HG03439 (cell line): ENCODE measurements around the gene HS6ST2.

ENCODE experiments used
- ATAC-seq: cut with Tn5 transposase; IDR thresholded peaks from one replicate; pipeline ENCODE4 v1.9.1; 2021; ENCODE audit warnings: mild to moderate bottlenecking, moderate library complexity; ENCODE audit not compliant: unreplicated experiment

HS6ST2 gene

DNA sequence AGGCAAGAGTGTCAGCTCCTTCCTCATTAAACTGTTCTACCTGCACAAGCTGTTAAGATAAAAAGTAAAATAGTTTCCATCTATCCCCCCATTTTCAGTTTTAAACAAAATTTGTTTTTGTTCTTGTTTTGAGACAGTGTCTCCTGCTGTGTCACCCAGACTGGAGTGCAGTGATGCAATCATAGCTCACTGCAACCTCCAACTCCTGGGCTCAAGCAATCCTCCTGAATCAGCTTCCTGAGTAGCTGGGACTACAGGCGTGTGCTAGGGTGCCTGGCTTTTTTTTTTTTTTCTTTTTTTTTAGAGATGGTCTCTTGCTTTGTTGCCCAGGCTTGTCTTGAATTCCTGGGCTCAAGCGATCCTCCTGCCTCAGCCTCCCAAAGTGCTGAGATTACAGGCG is 105.4 kb downstream of the HS6ST2 start:
- ATAC-seq: no peak

GRCh38 chrX:132848296-132848970 is 110.0 kb downstream of the HS6ST2 start:
- ATAC-seq: no peak

DNA sequence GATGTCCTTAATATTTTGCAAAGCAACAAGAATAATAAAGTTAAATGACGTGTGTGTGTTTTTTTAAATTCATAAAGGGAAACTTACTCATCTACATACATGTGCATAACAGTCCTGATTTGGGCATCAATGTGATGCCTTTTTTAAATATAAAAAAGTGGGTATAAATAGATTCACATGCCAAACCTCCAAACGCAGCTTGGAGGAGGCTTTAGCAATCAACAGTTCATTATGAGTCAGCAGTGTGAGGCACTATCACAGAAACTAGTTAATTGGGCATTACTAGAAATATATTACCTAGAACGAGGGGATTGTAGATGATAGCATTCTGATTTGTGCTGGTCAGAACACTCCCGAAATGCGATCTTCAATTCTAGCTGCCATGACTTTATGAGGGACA is 115.1 kb downstream of the HS6ST2 start:
- ATAC-seq: no peak

GRCh38 chrX:132842460-132843238 is 115.8 kb downstream of the HS6ST2 start:
- no peak for ATAC-seq

DNA sequence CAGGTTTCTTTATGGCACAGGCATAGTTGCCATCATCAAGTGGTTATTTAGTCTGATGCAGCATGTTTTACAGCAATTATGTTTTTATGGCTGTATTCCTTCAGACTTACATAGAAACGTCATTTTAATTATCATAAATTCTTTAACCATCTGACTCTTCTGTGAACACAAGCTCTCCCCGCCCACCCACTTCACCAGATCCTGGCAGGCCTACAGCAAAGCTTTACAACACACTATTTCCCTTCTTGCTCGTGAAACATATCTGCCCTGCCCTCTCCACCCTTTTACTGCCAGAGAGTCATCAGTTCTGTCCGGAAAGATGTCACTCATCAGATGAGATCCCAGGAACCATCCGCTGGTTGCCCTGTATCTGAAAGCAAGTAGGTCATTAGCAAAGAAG is 120.5 kb downstream of the HS6ST2 start:
- ATAC-seq: no peak

DNA sequence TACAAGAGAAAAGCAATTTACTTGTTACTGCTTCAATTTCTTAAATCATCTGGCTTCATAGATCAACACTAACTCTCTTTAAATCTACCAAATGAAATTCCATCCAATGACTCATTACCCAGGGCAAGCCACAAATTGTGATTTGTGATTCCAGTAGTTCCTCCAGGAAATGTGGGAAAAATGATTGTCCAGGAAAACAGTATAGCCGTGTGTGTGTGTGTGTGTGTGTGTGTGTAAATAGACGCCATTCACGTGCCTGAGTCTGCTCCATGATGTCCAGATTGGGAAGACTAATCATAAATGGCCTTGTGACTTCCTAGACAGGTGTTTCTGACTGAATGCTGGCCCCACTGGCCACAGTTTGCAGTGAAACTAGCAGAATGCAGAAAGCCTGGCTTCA is 121.3 kb downstream of the HS6ST2 start:
- ATAC-seq: no peak

GRCh38 chrX:132836471-132836870 is 122.0 kb downstream of the HS6ST2 start:
- ATAC-seq: no peak

DNA sequence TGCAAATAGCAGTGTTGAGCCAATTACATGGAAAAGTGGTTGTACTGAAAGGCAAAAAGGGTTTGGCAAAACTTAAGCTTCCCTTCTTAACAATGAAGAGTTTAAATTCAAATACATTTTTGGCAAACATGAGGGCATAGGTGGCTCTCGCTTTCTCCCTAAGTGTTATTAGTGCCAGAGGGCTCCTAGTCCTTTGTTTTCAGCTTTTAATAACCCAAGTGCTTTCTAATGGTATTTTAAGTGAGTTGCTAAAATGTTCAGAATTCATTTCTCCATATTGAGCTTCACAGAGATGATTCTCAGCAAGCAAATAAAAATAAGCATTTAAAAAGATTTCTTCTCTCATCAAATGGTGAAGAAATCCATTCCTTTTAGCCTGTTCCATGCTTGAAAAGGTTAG is 123.7 kb downstream of the HS6ST2 start:
- ATAC-seq: no peak

DNA sequence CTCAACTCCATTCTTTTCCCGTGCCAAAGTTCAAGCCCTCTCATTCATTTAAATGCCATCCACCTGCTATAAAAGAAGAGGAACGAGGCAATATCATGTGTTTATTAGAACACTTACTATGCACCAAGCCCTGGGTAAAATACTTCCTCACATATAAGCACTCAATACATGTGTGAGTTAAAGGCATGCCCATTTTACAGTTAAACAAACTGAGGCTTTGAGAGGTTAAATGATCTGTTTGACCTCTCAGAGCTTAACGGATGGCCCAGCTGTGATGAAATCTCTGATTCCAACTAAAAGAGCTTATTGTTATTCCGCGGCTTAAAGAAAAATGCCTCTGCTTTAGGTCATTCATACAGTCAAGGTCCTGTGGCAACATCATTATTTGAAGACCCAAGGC is 124.3 kb downstream of the HS6ST2 start:
- no peak for ATAC-seq

GRCh38 chrX:132833373-132833772 is 125.1 kb downstream of the HS6ST2 start:
- no peak for ATAC-seq

DNA sequence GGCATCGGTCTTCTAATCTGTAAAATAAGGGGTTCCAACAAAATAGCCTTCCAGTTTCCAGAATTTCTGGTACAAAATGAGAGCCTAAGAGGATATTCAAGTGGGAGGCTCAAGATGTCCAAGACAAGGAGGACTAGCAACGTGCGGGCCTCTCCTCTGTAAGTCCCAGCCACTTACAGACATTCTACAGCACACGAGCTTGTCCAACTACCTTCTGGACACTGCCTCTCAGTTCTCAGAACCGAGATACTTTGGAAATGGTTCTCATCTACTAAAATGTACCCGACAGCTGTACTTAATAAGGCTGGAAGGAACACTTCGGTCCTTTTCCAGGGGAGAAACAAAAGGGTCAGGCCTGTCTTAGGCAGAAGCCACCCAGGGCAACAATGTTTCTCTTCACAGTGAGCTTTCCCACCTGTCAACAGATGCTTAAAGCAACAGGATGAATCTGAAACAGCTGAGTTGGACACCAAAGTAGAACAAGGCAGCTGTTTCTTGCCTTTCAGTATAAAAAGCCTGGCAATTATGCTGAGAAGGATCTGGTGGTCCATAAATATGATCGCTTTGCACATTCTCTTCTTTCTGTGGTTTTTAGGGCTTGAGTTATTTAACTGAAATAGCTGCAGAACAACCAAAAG is 127.0 kb downstream of the HS6ST2 start:
- no peak for ATAC-seq

GRCh38 chrX:132822634-132823012 is 135.8 kb downstream of the HS6ST2 start:
- ATAC-seq: no peak

- ATAC-seq: no peak
Measured at GRCh38 chrX:132821974-132822633, 136.3 kb downstream of the HS6ST2 start.

- ATAC-seq: no peak
Measured at GRCh38 chrX:132820675-132821074, 137.8 kb downstream of the HS6ST2 start.

DNA sequence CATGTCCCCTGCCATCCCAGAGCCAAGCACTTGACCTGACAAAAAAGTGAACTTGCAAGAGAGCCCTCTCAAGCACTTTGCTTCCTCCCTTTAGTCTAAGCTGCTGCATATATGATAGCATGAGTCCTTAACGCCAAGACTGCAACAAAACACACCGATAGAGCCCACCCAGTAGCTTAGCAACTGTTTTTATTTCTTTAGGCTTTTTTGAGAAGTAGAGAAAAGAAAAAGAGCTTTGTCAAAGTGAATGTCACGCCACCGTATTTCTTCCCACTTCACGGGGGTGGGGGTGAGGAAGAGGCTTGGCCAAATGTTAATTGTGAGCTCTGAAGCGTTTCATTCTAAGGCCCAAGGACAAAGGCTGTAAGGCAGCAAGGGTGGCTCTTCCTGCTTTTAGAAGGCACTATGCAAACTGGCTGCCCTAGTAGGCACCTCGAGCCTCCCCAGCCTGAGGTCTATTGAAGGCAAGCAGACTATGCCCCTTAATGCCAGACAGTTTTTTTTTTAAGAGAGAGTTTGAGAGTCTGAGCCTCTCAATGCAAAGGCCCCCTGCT is 138.6 kb downstream of the HS6ST2 start:
- ATAC-seq: no peak

GRCh38 chrX:132818638-132819037 is 139.8 kb downstream of the HS6ST2 start:
- ATAC-seq: no peak

GRCh38 chrX:132815643-132816042 is 142.8 kb downstream of the HS6ST2 start:
- ATAC-seq: no peak

GRCh38 chrX:132810964-132811712 is 147.3 kb downstream of the HS6ST2 start:
- ATAC-seq: no peak

GRCh38 chrX:132810488-132810887 is 147.9 kb downstream of the HS6ST2 start:
- no peak for ATAC-seq

GRCh38 chrX:132809581-132809980 is 148.8 kb downstream of the HS6ST2 start:
- ATAC-seq: no peak
